ENCODE data around the gene MTMR4.
"Not testable (repeated sequence)": the region's sequence is repeated elsewhere in the genome, so short reads cannot be mapped to it uniquely, and the experiment has no call there.

MTMR4 gene

DNA sequence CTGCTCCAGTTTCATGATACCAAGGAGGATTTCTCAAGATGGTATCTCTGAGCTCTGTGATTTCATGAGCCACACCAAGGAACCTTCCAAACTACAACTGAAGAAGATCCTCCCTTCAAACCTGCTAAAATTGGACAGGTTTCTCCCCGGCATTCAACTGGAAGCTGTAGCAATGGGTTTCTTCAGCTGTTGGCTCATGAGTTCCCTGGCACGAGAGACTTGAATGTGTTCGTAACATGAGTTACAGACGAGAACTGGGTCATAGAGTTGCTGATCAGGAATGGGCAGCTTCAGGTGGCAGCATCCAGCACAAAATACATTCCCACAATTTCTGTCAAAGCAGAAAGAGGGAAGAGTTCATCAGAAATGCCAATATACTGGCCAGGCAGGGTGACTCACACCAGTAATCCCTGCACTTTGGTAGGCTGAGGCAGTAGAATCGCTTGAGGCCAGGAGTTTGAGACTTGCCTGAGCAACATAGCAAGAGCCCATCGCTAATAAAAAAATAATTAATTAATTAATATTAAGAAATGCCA lies 22.9 kb downstream of the MTMR4 start:
- H3K79me2 ChIP-seq (ENCODE audit: insufficient read depth, low read depth), result no peaks in the 10 kb centered on the region
- no peaks in the 10 kb centered on the region for H3K27me3 ChIP-seq (ENCODE audit: insufficient read depth, low read depth)
- no peak overlapping the region for H3K27ac ChIP-seq
- no peaks in the 10 kb centered on the region for H4K20me1 ChIP-seq (ENCODE audit: insufficient read depth)
- no peak overlapping the region for H3K9ac ChIP-seq
- no peak overlapping the region for H3K4me2 ChIP-seq
- TF ChIP-seq, protein P1, sequence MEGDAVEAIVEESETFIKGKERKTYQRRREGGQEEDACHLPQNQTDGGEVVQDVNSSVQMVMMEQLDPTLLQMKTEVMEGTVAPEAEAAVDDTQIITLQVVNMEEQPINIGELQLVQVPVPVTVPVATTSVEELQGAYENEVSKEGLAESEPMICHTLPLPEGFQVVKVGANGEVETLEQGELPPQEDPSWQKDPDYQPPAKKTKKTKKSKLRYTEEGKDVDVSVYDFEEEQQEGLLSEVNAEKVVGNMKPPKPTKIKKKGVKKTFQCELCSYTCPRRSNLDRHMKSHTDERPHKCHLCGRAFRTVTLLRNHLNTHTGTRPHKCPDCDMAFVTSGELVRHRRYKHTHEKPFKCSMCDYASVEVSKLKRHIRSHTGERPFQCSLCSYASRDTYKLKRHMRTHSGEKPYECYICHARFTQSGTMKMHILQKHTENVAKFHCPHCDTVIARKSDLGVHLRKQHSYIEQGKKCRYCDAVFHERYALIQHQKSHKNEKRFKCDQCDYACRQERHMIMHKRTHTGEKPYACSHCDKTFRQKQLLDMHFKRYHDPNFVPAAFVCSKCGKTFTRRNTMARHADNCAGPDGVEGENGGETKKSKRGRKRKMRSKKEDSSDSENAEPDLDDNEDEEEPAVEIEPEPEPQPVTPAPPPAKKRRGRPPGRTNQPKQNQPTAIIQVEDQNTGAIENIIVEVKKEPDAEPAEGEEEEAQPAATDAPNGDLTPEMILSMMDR (conservative IDR thresholded peaks at IDR 0.05; ENCODE audit: low read depth, low read length), result no peak
- H3K4me1 ChIP-seq (ENCODE audit: low read depth, poor library complexity, severe bottlenecking), result no peaks in the 10 kb centered on the region
- no peak overlapping the region for H2AFZ ChIP-seq (ENCODE audit: low read depth)
- no peaks in the 10 kb centered on the region; the same call in 1 of the 2 replicates for H3K36me3 ChIP-seq (ENCODE audit: insufficient read depth)
- H3K4me3 ChIP-seq (IDR thresholded peaks at IDR 0.05; ENCODE audit: insufficient read depth, low read depth, low read length), result no peak overlapping the region

DNA sequence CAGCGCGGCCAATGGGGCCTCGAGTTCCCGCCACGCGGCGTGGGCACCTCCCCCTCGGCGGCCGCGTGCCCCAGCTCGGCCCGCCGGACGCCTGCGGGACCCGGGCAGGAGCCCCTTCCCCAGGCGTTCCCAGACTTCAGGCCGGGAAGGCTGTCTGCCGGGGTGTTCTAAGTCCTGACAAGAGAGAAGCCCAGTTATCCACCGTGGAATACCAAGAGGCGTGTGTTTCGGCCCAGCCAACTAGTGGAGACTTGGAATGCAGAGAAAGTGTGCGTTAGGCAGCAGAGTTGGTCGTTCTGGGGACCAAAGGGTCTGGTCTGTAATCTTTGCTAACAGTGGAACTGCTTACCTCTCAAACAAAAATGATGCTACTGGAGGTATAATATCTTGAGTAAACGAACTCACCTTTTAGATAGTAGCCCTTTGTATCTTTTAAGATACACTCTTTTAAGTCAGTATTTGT lies 26.0 kb downstream of the MTMR4 start:
- no peaks in the 10 kb centered on the region for H3K27me3 ChIP-seq (ENCODE audit: insufficient read depth, low read depth)
- no peaks in the 10 kb centered on the region for H3K79me2 ChIP-seq (ENCODE audit: insufficient read depth, low read depth)
- H3K36me3 ChIP-seq (ENCODE audit: insufficient read depth), result no peaks in the 10 kb centered on the region; the same call in 1 of the 2 replicates

DNA sequence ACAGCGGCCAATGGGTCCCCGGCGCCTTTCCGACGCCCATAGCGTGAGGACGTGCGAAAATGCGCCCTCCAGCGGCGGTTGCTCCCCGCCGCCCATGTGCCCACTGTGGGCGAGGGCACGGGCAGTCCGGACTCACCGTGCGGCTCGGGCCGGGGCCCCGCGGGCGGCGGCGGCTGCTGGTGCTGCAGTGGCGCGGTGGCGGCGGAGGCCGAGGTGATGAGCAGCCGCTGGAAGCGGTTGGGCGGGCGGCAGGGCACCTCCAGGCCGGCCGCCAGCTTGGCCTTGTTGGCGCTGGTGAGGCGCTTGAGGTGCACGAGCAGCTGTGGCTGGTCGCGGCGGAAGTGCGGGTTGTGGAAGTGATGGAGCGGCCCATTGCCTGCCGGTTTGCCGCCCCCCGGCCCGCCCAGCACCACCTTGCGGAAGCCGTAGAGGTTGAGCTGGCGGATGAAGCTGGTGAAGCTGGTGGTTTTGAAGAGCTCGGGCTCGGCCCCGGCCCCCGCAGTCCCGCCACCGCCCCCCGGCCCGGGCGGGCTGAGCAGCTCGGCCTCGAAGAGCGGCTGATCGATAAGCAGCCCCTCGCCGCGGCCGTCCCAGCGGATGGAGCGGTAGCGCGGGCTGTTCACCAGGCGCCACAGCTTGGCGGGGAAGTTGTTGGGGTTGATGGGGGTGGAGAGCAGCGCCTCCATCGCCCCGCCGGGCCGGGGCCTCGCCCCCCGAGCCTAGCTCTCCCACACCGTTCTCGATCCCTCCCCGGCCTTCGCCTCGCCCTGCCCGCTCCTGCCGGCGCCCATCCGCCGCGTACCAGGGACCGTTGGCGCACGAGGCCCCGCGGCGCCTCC lies 26.6 kb downstream of the MTMR4 start, which contains the start of gene HSF5:
Gene HSF5, minus strand, starts transcription at position 820 of the 839 bp plus-strand sequence. Its CDS starts 134 bp downstream, at position 686.
- H2AFZ ChIP-seq (ENCODE audit: low read depth), result no peak within 1 kb of the TSS
- TF ChIP-seq, protein P1 (conservative IDR thresholded peaks at IDR 0.05; ENCODE audit: low read depth, low read length), result no peak
- no peak within 1 kb of the TSS for H3K9ac ChIP-seq
- H3K27me3 ChIP-seq (ENCODE audit: insufficient read depth, low read depth), result no peaks in the 10 kb centered on the region
- no peaks in the 10 kb centered on the region for H3K79me2 ChIP-seq (ENCODE audit: insufficient read depth, low read depth)
- H3K4me3 ChIP-seq (IDR thresholded peaks at IDR 0.05; ENCODE audit: insufficient read depth, low read depth, low read length), result no peak within 1 kb of the TSS
- no peak within 1 kb of the TSS for H3K27ac ChIP-seq
- no peak within 1 kb of the TSS for H3K4me2 ChIP-seq
- no peaks in the 10 kb centered on the region for H4K20me1 ChIP-seq (ENCODE audit: insufficient read depth)
- H3K36me3 ChIP-seq (ENCODE audit: insufficient read depth), result no peaks in the 10 kb centered on the region; the same call in 1 of the 2 replicates
- no peaks in the 10 kb centered on the region for H3K4me1 ChIP-seq (ENCODE audit: low read depth, poor library complexity, severe bottlenecking)

More for the DNA sequence above, 26.0 kb downstream of the MTMR4 start:
- TF ChIP-seq, protein P1 (conservative IDR thresholded peaks at IDR 0.05; ENCODE audit: low read depth, low read length), result no peak
- Histone ChIP-seq H4K20me1 (ENCODE audit: insufficient read depth) (no peaks in the 10 kb centered on the region), H2AFZ (ENCODE audit: low read depth) (no peak overlapping the region), H3K4me2 (no peak overlapping the region), H3K27ac (no peak overlapping the region), H3K4me3 (IDR thresholded peaks at IDR 0.05; ENCODE audit: insufficient read depth, low read depth, low read length) (no peak overlapping the region), H3K9ac (no peak overlapping the region), H3K4me1 (ENCODE audit: low read depth, poor library complexity, severe bottlenecking) (no peaks in the 10 kb centered on the region)

DNA sequence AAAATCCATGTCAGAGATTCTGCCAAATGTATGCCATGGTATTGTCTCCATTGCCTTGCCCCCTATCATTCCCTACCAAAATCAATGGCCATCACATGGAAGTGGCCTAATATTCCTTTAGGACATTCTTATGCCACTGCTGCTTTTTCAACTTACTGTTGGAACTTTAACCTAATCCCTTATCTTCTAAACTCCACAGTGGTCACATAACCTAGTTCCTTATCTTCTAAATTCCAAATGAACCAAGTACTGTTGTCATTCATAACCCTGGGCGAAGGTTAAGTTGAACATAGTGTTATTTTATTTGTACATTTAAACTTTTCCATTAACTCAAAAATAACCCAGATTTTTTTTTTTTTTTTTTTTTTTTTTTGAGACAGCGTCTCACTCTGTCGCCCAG lies 29.8 kb downstream of the MTMR4 start:
- no peak overlapping the region for H2AFZ ChIP-seq (ENCODE audit: low read depth)
- H3K27me3 ChIP-seq (ENCODE audit: insufficient read depth, low read depth), result no peaks in the 10 kb centered on the region
- H3K4me1 ChIP-seq (ENCODE audit: low read depth, poor library complexity, severe bottlenecking), result no peaks in the 10 kb centered on the region
- no peak overlapping the region for H3K9ac ChIP-seq
- no peak overlapping the region for H3K27ac ChIP-seq
- H3K79me2 ChIP-seq (ENCODE audit: insufficient read depth, low read depth), result no peaks in the 10 kb centered on the region
- TF ChIP-seq, protein P1 (conservative IDR thresholded peaks at IDR 0.05; ENCODE audit: low read depth, low read length), result no peak
- no peak overlapping the region for H3K4me3 ChIP-seq (IDR thresholded peaks at IDR 0.05; ENCODE audit: insufficient read depth, low read depth, low read length)
- H4K20me1 ChIP-seq (ENCODE audit: insufficient read depth), result no peaks in the 10 kb centered on the region
- H3K4me2 ChIP-seq, result no peak overlapping the region
- H3K36me3 ChIP-seq (ENCODE audit: insufficient read depth), result no peaks in the 10 kb centered on the region

DNA sequence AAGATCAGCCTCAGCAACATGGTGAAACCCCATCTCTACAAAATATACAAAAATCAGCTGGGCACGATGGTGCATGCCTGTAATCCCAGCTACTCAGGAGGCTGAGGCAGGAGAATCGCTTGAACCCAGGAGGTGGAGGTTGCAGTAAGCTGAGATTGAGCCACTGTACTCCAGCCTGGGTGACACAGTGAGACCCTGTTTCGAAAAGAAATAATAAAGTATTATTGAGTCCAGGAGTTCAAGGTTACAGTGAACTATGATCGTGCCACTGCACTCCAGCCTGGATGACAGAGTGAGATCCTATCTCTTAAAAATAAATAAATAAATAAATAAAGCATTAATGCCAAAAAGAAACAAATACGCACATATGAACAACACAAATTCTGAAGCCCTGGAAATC lies 32.6 kb downstream of the MTMR4 start:
- not testable (repeated sequence) for H3K4me2 ChIP-seq; H3K4me1 ChIP-seq (ENCODE audit: low read depth, poor library complexity, severe bottlenecking); H3K27ac ChIP-seq; H2AFZ ChIP-seq (ENCODE audit: low read depth); H3K36me3 ChIP-seq (ENCODE audit: insufficient read depth); H3K27me3 ChIP-seq (ENCODE audit: insufficient read depth, low read depth); H3K79me2 ChIP-seq (ENCODE audit: insufficient read depth, low read depth); H3K4me3 ChIP-seq (IDR thresholded peaks at IDR 0.05; ENCODE audit: insufficient read depth, low read depth, low read length); H4K20me1 ChIP-seq (ENCODE audit: insufficient read depth); H3K9ac ChIP-seq

Measured in KMS-11 (cell line).